ENCODE data around the gene RASGEF1C. TPM values are rescaled to one million over a fixed set of nuclear protein-coding genes. Genes with fewer than 3 reads are reported as not detected.

The RASGEF1C gene
- total RNA-seq, 6 experiments from 2014 or later = not detected

DNA sequence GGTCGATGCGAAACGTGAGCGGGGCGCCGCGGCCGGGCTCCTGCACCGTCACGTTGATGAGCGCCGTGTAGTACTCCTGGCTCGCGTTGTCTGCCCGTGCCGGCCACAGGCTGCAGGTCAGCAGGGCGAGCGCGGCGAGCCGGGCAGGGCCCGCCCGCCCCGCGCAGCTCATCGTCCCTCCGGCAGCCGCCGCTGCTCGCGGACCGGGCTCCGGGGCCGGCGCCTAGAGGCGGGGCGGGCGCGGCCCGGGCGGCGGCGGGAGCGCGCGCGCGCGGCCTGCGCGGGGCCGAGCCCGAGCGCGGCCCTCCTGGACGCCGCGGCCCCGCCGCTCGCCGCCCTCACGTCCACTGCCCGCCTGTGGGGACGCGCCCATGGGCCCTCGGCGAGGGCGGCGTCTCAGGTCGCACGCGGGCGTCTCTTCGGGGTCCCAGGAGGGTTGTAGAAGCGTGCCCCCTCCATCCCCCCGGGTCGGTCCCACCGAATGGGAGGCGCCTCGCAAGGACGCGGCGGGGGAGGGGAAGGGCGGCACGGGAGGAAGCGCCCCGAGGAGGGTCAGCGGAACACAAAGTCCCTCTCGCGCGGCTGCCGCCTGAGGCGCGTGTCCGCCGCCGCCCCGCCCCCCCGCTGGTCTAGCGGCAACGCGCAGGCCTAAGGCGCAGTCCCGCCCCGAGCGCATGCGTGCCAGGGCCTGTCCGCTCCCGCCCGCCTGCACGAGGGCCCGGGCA, 137.3 kb downstream of the RASGEF1C start, which contains the start of gene RNF130:
Gene RNF130, minus strand, starts transcription at position 229 of the 725 bp plus-strand sequence. Its CDS starts 57 bp downstream, at position 172.
- Mint-ChIP-seq H3K27ac (peak within 1 kb of the TSS; percentile 73; the same call in 1 of the 2 replicates), H3K4me3 (peak within 1 kb of the TSS; percentile 82), H3K27me3 (ENCODE audit: insufficient read depth) (peaks cover 11% of the 10 kb centered on the region), H3K4me1 (ENCODE audit: low read depth) (no peaks in the 10 kb centered on the region), H3K36me3 (ENCODE audit: low read depth) (peaks cover 4% of the 10 kb centered on the region; the same call in 1 of the 2 replicates), H3K9me3 (peaks cover 22% of the 10 kb centered on the region)
- TF ChIP-seq, protein P1, sequence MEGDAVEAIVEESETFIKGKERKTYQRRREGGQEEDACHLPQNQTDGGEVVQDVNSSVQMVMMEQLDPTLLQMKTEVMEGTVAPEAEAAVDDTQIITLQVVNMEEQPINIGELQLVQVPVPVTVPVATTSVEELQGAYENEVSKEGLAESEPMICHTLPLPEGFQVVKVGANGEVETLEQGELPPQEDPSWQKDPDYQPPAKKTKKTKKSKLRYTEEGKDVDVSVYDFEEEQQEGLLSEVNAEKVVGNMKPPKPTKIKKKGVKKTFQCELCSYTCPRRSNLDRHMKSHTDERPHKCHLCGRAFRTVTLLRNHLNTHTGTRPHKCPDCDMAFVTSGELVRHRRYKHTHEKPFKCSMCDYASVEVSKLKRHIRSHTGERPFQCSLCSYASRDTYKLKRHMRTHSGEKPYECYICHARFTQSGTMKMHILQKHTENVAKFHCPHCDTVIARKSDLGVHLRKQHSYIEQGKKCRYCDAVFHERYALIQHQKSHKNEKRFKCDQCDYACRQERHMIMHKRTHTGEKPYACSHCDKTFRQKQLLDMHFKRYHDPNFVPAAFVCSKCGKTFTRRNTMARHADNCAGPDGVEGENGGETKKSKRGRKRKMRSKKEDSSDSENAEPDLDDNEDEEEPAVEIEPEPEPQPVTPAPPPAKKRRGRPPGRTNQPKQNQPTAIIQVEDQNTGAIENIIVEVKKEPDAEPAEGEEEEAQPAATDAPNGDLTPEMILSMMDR (IDR thresholded peaks at IDR 0.05) = no peak
- peak; percentile 49 for DNase-seq

DNA sequence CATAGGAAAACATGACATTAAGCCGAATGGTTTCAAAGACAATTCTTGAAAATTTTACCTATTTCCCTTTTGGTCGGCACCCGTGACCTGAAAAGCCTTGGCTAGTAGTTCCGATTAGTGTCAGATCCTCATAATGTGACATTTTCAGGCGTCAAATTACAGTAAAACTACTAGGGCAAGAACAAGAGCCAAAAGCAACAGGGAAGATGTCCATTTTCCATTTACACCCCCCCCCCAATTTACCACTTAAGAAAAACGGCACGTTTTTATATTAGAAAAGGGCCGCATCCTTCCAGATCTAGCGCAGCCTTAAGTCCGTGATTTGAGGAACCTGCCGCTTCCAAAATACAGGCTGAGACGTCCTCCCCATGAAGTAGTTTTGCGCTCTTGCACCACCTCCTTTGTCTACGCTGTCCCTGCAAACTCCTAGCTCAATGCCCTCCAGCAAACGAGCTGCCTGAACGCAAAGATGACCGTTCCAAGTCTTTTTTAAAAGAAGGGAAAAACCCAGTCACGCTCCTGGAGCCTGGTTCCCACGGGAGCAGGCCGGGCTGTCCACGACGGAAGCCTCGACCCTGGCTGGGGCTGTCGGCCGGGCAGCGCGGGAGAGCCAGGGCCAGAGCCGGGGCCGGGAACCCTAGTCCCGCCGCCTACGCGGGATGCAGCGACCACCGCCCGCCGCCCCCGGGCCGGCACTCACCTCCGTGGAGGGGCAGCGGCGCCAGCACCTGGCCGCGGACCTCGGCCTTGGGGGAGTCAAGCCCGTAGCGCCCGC, 138.1 kb downstream of the RASGEF1C start:
- peaks cover 11% of the 10 kb centered on the region for H3K27me3 Mint-ChIP-seq (ENCODE audit: insufficient read depth)
- H3K9me3 Mint-ChIP-seq = peaks cover 22% of the 10 kb centered on the region
- no peaks in the 10 kb centered on the region for H3K4me1 Mint-ChIP-seq (ENCODE audit: low read depth)
- H3K36me3 Mint-ChIP-seq (ENCODE audit: low read depth) = peaks cover 4% of the 10 kb centered on the region; the same call in 1 of the 2 replicates
- peak; percentile 26 for DNase-seq
- H3K27ac Mint-ChIP-seq = peak overlapping the region; percentile 73; the same call in 1 of the 2 replicates
- TF ChIP-seq, protein P1 (IDR thresholded peaks at IDR 0.05) = no peak
- peak overlapping the region; percentile 82 for H3K4me3 Mint-ChIP-seq

DNA sequence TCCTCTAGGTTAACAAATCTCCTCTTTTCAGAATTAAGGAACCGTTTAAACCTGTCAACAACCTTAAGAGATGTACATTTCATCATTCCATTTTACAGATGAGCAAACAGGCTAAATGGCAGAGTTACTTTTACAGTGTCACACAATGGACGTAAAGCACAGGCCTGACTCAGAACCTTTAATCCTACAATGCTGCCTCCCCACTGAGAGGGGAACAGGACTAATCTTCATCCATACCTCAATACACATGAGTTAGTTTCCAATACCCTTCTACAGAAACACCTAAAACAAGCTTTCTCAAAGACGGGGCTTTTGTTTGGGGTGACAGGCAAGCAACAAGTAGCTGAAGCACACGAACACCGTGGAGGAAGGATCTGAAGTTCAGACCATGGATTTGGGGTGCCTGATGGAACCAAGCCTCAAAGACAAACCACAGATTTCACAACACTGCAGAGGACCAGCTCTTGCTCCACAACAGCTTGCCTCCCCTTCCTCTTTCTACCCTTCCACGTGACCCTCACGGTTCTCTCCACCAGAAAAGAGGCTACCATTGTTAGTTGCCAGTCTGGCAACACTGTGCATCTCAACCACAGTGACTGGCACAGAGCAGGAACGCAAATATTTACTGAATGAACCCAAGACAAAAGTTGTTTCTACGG, 139.3 kb downstream of the RASGEF1C start:
- Mint-ChIP-seq H3K4me1 (ENCODE audit: low read depth) (no peaks in the 10 kb centered on the region), H3K27me3 (ENCODE audit: insufficient read depth) (peaks cover 11% of the 10 kb centered on the region), H3K36me3 (ENCODE audit: low read depth) (peaks cover 4% of the 10 kb centered on the region; the same call in 1 of the 2 replicates), H3K9me3 (peaks cover 22% of the 10 kb centered on the region), H3K4me3 (no peak overlapping the region), H3K27ac (no peak overlapping the region)
- no peak for DNase-seq
- TF ChIP-seq, protein P1 (IDR thresholded peaks at IDR 0.05) = no peak

DNA sequence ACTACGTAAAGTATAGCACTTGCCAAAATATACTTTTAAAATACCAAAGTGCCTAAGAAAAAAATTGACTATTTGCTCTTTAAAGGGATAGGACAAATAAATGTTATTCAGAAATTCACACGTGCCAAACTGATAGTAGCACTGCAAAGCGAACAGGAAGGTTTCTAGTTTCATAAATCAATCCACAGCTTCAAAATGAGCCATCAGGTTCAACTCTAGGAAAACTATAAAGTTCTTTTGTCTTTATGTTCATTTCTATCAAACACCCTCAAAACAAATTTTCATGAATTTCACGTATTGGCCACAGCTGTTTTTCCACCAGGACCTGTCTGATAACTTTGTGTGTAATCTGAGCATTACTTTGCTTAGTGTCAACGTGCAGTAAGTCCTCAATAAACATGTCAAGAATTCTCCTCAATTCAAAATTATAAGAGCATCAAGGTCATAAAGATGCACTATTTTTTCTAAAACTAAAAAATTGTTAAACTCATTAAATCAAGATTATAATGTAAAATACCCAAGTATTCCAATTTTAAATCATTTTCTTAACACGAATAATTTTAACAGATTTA, 140.4 kb downstream of the RASGEF1C start:
- H3K4me3 Mint-ChIP-seq = no peak overlapping the region
- H3K36me3 Mint-ChIP-seq (ENCODE audit: low read depth) = peaks cover 4% of the 10 kb centered on the region; the same call in 1 of the 2 replicates
- H3K27me3 Mint-ChIP-seq (ENCODE audit: insufficient read depth) = peaks cover 11% of the 10 kb centered on the region
- H3K27ac Mint-ChIP-seq = no peak overlapping the region
- TF ChIP-seq, protein P1 (IDR thresholded peaks at IDR 0.05) = no peak
- no peaks in the 10 kb centered on the region for H3K4me1 Mint-ChIP-seq (ENCODE audit: low read depth)
- no peak for DNase-seq
- peaks cover 24% of the 10 kb centered on the region for H3K9me3 Mint-ChIP-seq

DNA sequence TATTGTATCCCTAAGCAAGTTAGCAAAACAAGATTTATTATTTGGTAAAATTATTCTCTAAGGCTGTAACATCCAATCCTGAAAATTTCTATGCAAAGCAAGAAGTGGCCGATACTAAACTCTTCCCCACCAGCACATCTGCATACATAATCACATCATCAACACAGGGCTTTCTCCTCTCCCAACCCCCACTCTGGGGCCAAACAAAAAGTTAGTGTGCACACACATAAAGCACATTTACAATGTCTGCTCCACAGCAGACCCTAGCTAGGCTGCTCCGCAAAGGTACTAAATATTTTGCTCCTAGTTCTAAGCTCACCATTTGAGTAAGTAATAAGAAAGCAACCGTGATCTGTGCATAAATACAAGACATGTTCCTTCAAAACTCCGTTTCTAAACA, 141.0 kb downstream of the RASGEF1C start:
- no peaks in the 10 kb centered on the region for H3K4me1 Mint-ChIP-seq (ENCODE audit: low read depth)
- peaks cover 19% of the 10 kb centered on the region for H3K9me3 Mint-ChIP-seq
- H3K27ac Mint-ChIP-seq = no peak overlapping the region
- TF ChIP-seq, protein P1 (IDR thresholded peaks at IDR 0.05) = no peak
- no peak for DNase-seq
- H3K36me3 Mint-ChIP-seq (ENCODE audit: low read depth) = peaks cover 4% of the 10 kb centered on the region; the same call in 1 of the 2 replicates
- no peak overlapping the region for H3K4me3 Mint-ChIP-seq
- H3K27me3 Mint-ChIP-seq (ENCODE audit: insufficient read depth) = peaks cover 11% of the 10 kb centered on the region
